CD4-positive, alpha-beta T cell treated with Interleukin-2 at 100 ng/mL for 4 hours (primary cell): ENCODE results near the gene PDE9A.

ENCODE experiments used
- DNase-seq: peaks from one replicate; pipeline ENCODE4 v3.0.0-alpha.2; 2020; ENCODE audit warnings: low spot score

The PDE9A gene

GRCh38 chr21:42657676-42658319, 4.4 kb downstream of the PDE9A start:
- DNase-seq = no peak

GRCh38 chr21:42658320-42659105, 5.1 kb downstream of the PDE9A start:
- DNase-seq = no peak

- no peak for DNase-seq
These were observed 6.1 kb downstream of the PDE9A start for GRCh38 chr21:42659416-42660117.

- DNase-seq = no peak
These were observed 6.7 kb downstream of the PDE9A start for GRCh38 chr21:42660118-42660470.

GRCh38 chr21:42661688-42662429, 8.4 kb downstream of the PDE9A start:
- DNase-seq = no peak

GRCh38 chr21:42662430-42663199, 9.2 kb downstream of the PDE9A start:
- no peak for DNase-seq

DNA sequence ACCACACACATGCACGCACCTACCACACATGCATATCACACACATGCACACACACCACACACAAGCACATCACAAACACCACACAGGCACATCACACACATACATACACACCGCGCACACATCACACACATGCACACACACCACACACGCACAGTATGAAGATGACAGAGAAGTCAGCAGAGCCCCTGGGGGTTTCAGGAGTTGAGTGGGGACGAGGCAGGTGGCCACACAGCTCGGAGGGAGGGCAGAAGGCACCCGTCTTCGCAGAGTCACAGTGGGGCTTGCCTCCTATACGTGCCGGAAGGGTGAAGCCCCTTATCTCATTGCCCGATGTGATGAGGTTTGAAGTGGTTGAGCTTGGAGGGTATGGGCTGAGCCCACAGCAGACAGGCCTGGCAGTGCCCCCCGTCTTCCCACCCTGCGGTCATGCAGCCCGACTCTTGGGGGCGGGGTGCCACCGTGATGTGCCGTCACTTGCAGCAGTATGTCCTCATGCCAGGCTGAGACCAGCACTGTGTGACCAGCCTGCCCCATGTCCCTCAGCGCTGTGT, 9.9 kb downstream of the PDE9A start:
- DNase-seq = no peak

DNA sequence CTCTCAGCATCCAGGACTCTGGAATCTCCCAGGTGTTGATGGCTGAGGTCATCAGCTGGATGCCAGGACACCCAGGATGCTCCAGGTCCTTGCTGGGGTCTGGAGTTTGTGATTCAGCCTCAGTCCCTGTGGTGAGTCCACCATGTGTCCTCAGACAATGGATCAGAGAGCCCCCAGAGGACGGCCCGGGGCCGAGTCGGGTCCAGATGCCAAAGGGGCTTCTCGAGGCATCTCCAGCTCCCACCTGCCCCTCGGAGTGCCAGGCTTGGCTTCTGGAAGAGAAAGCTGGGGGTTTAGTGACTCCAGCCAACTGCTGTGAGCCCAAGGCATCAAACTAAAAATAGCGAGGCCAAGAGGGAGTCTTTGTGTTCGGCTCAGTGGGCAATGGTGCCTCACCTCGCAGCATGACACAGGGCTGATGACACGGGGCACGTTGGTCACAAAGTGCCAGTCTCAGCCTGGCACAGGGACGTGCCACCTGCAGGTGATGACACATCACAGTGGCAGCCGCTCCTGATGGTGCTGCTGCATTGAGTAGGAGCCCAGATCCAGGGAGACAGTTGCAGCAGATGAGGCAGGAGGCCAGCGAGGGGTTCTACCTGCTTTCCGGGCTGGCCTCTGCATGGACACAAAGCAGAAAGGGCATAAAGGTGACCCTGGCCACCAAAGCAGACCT, 10.6 kb downstream of the PDE9A start:
- DNase-seq = no peak

DNA sequence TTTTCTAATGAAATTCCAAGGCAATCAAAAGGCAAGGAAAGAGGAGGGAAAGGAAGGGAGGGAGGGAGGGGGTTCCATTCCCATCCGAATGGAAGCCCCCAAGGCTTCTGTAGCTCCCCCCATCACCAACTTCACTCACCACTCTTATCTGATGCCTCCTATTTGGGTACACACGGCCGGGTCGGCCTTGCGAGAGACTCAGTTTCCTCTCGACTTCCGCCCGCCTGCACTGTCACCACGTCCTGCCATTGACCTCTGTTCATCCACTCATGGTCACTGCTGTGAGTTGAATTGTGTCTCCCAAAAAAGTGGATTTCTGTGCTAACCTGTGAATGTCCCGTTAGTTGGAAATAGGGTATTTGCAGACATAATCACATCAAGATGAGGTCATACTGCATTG, 11.2 kb downstream of the PDE9A start:
- no peak for DNase-seq

GRCh38 chr21:42665026-42665425, 11.6 kb downstream of the PDE9A start:
- no peak for DNase-seq

- DNase-seq = no peak
These were observed 12.1 kb downstream of the PDE9A start for GRCh38 chr21:42665484-42665883.

GRCh38 chr21:42666023-42666747, 12.8 kb downstream of the PDE9A start:
- DNase-seq = no peak

GRCh38 chr21:42666925-42667324, 13.5 kb downstream of the PDE9A start:
- no peak for DNase-seq

- no peak for DNase-seq
These were observed 15.0 kb downstream of the PDE9A start for GRCh38 chr21:42668298-42668992.

GRCh38 chr21:42669041-42669440, 15.6 kb downstream of the PDE9A start:
- DNase-seq = no peak

- no peak for DNase-seq
These were observed 16.8 kb downstream of the PDE9A start for GRCh38 chr21:42670058-42670880.

- no peak for DNase-seq
These were observed 17.5 kb downstream of the PDE9A start for GRCh38 chr21:42670884-42671283.

DNA sequence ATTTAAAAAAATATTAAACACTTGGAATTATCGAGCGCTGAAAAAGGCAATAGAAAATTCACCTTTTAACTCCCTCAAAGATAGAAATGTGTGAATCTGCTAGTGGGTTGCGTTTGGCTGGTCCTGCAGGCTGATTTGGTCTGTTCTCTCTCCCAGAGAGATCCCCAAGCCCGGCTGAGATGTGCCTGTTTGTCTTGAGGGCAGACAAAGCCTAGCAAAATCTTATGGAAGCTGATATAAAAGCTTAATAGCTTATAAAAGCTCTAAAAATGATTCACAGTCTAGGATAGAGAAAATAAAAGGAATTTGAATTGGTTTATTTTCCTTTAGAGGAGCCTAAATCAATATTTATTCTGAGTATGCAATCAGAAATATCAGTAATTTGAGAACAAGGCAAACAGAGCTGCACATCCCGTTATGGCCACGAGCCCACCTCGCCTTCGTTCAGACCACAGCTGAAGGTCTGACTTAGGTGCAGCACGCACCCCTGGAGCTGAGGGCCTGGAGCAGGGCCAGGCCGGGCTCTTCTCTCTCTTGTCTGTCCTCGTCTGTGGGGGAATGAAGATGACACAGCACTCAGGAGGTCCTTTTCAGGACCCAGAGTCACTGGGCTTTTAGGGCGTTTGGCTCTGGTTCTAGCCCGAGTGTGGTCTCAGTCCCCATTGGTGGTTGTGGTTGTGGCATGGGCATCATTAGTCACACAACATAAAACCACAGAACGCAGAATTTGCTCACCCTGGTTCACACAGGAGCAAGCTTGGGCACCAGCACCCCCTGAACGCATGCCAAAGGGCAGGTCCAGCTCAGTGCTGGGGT, 18.6 kb downstream of the PDE9A start:
- no peak for DNase-seq
